A673 (cell line): ENCODE data around the gene SLC25A25.

Experiments used
- EZH2 ChIP-seq: fragments of 200-600 bp; sonication (generic); IDR thresholded peaks from 2 replicates; pipeline ENCODE4 v1.6.1; 2017; ENCODE audit warnings: borderline replicate concordance, low read depth, mild to moderate bottlenecking, mixed read lengths, antibody characterized with exemption, low read length; ENCODE audit not compliant: poor library complexity, severe bottlenecking
- TF ChIP-seq, protein P1 (sequence below): fragments of 300-800, 200-600 bp; sonication (generic); conservative IDR thresholded peaks from 2 replicates; pipeline ENCODE4 v1.5.1; 2017; ENCODE audit warnings: low read depth, mild to moderate bottlenecking, antibody characterized with exemption, low read length, moderate library complexity, mixed read lengths

DNA sequence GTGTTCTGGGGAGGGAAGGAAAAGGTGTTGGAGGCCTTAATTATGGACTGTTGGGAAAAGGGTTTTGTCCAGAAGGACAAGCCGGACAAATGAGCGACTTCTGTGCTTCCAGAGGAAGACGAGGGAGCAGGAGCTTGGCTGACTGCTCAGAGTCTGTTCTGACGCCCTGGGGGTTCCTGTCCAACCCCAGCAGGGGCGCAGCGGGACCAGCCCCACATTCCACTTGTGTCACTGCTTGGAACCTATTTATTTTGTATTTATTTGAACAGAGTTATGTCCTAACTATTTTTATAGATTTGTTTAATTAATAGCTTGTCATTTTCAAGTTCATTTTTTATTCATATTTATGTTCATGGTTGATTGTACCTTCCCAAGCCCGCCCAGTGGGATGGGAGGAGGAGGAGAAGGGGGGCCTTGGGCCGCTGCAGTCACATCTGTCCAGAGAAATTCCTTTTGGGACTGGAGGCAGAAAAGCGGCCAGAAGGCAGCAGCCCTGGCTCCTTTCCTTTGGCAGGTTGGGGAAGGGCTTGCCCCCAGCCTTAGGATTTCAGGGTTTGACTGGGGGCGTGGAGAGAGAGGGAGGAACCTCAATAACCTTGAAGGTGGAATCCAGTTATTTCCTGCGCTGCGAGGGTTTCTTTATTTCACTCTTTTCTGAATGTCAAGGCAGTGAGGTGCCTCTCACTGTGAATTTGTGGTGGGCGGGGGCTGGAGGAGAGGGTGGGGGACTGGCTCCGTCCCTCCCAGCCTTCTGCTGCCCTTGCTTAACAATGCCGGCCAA, 40.4 kb downstream of the SLC25A25 start:
- TF ChIP-seq, protein P1, sequence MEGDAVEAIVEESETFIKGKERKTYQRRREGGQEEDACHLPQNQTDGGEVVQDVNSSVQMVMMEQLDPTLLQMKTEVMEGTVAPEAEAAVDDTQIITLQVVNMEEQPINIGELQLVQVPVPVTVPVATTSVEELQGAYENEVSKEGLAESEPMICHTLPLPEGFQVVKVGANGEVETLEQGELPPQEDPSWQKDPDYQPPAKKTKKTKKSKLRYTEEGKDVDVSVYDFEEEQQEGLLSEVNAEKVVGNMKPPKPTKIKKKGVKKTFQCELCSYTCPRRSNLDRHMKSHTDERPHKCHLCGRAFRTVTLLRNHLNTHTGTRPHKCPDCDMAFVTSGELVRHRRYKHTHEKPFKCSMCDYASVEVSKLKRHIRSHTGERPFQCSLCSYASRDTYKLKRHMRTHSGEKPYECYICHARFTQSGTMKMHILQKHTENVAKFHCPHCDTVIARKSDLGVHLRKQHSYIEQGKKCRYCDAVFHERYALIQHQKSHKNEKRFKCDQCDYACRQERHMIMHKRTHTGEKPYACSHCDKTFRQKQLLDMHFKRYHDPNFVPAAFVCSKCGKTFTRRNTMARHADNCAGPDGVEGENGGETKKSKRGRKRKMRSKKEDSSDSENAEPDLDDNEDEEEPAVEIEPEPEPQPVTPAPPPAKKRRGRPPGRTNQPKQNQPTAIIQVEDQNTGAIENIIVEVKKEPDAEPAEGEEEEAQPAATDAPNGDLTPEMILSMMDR, result no peak
- TF ChIP-seq EZH2, result no peak
